Caco-2 (cell line): Measurements from ENCODE around the gene ARG1. TPM values are rescaled to one million over a fixed set of nuclear protein-coding genes. Genes with fewer than 3 reads are reported as not detected.
"Not testable (repeated sequence)": the region's sequence is repeated elsewhere in the genome, so short reads cannot be mapped to it uniquely, and the experiment has no call there.

Experiments
- Bru-seq: library from RNA; stranded (reverse); fragments of 400-500 nt; gene quantifications from one replicate; lab custom pipeline; 2021; lab: Mats Ljungman, UMichigan
- BruChase-seq, 2 experiments: library from RNA; stranded (reverse); fragments of 400-500 nt; gene quantifications; one replicate each; lab custom pipeline; 2021; lab: Mats Ljungman, UMichigan
- BruUV-seq: library from RNA; stranded (reverse); fragments of 400-500 nt; replicated peaks from 2 replicates; lab custom pipeline; 2021; lab: Mats Ljungman, UMichigan
- CTCF ChIA-PET: fragments of 300-600 bp; sonication (Branson Sonifier 250); formaldehyde crosslinking; loops from one replicate; lab custom pipeline; 2022; ENCODE audit warnings: antibody characterized with exemption; lab: Charles Lee
- POLR2A ChIA-PET: fragments of 300-600 bp; sonication (Branson Sonifier 250); formaldehyde crosslinking; loops from one replicate; lab custom pipeline; 2022; ENCODE audit warnings: antibody characterized with exemption; lab: Charles Lee
- DNase-seq, 2 experiments: peaks; one replicate each; pipeline versions ENCODE4 v3.0.0 to v3.0.0-alpha.2; 2020 to 2022
- H3K27me3 ChIP-seq: replicated peaks from 2 replicates; pipeline ENCODE4 v1.6.0; 2011; ENCODE audit warnings: low read length; ENCODE audit not compliant: control insufficient read depth, insufficient read depth
- H3K36me3 ChIP-seq: 2 replicates; pipeline ENCODE4 v1.5.1; 2011; ENCODE audit warnings: low read length; ENCODE audit not compliant: control insufficient read depth, insufficient read depth
- H3K4me1 ChIP-seq: fragments of 250-450 bp; sonication (Bioruptor Pico); 2 replicates; pipeline ENCODE4 v1.5.1; 2020; ENCODE audit warnings: mild to moderate bottlenecking
- H3K4me3 ChIP-seq: 2 replicates; pipeline ENCODE4 v1.5.1; 2011; ENCODE audit warnings: low read depth, mild to moderate bottlenecking, control low read depth, low read length
- H3K9me3 ChIP-seq: fragments of 250-450 bp; sonication (Bioruptor Pico); 2 replicates; pipeline ENCODE4 v1.5.1; 2020; ENCODE audit warnings: mild to moderate bottlenecking, moderate library complexity
- H3K27ac Mint-ChIP-seq: one replicate; pipeline ENCODE4 v1.8.0; 2022; ENCODE audit warnings: mixed read lengths; ENCODE audit not compliant: unreplicated experiment
- H3K27me3 Mint-ChIP-seq: one replicate; pipeline ENCODE4 v1.8.0; 2022; ENCODE audit warnings: mixed read lengths; ENCODE audit not compliant: insufficient read depth, unreplicated experiment
- H3K36me3 Mint-ChIP-seq: one replicate; pipeline ENCODE4 v1.8.0; 2022; ENCODE audit warnings: mild to moderate bottlenecking, mixed read lengths; ENCODE audit not compliant: insufficient read depth, unreplicated experiment
- H3K4me1 Mint-ChIP-seq: one replicate; pipeline ENCODE4 v1.8.0; 2022; ENCODE audit warnings: low read depth, mixed read lengths; ENCODE audit not compliant: unreplicated experiment
- H3K4me3 Mint-ChIP-seq: one replicate; pipeline ENCODE4 v1.8.0; 2022; ENCODE audit warnings: mild to moderate bottlenecking, moderate library complexity, mixed read lengths; ENCODE audit not compliant: unreplicated experiment
- H3K9me3 Mint-ChIP-seq: one replicate; pipeline ENCODE4 v1.8.0; 2022; ENCODE audit warnings: mixed read lengths; ENCODE audit not compliant: unreplicated experiment
- intact Hi-C: fragments of 100-400 bp; cut with micrococcal nuclease; formaldehyde crosslinking; loops from one replicate; pipeline ENCODE4 v1.10.0; 2022; ENCODE audit not compliant: unreplicated experiment
- long read RNA-seq: library from polyadenylated mRNA; stranded (forward); transcript quantifications from one replicate; pipeline ENCODE4 v2.0.0, GENCODE V29; 2022
- total RNA-seq: library from RNA; stranded (reverse); gene quantifications from 2 replicates; pipeline ENCODE4 v1.2.3, GENCODE V29; 2022
- TF ChIP-seq, protein P1 (sequence below), 2 experiments: fragments of 200-600 bp in 1 of 2; IDR thresholded peaks; 1 replicate in 1 of 2; 2 replicates in 1 of 2; pipeline versions ENCODE4 v1.5.1 to v1.8.0; 2011 to 2022; ENCODE audit warnings: antibody characterized with exemption in 1 of 2, control low read depth in 1 of 2, inconsistent platforms in 1 of 2, low read depth in 1 of 2, low read length in 1 of 2, mild to moderate bottlenecking in 1 of 2, moderate library complexity in 1 of 2; ENCODE audit not compliant: insufficient read depth in 1 of 2, severe bottlenecking in 1 of 2, unreplicated experiment in 1 of 2

The ARG1 gene
- total RNA-seq (not detected in 2 replicates), Bru-seq, nascent RNA (not detected), BruChase-seq, experiment 1, labeled RNA remaining after a 2-hour chase (not detected), BruChase-seq, experiment 2, labeled RNA remaining after a 6-hour chase (not detected)
- long read RNA-seq: 0 reads

GRCh38 chr6:131572686-131573415, at the start of gene ARG1:
ARG1 (plus strand) TSS chr6:131573226; CDS start chr6:131573283, 57 bp downstream.
- no TSS peak for BruUV-seq
- Histone ChIP-seq H3K27me3 (no peaks in the 10 kb centered on the region), H3K4me1 (no peaks in the 10 kb centered on the region), H3K4me3 (no peak within 1 kb of the TSS), H3K36me3 (no peaks in the 10 kb centered on the region), H3K9me3 (no peaks in the 10 kb centered on the region)
- ChIA-PET CTCF (no interaction called here), POLR2A (no interaction called here)
- no peaks in the 10 kb centered on the region for H3K9me3 Mint-ChIP-seq
- intact Hi-C loops: no loop called here
- TF ChIP-seq, protein P1, sequence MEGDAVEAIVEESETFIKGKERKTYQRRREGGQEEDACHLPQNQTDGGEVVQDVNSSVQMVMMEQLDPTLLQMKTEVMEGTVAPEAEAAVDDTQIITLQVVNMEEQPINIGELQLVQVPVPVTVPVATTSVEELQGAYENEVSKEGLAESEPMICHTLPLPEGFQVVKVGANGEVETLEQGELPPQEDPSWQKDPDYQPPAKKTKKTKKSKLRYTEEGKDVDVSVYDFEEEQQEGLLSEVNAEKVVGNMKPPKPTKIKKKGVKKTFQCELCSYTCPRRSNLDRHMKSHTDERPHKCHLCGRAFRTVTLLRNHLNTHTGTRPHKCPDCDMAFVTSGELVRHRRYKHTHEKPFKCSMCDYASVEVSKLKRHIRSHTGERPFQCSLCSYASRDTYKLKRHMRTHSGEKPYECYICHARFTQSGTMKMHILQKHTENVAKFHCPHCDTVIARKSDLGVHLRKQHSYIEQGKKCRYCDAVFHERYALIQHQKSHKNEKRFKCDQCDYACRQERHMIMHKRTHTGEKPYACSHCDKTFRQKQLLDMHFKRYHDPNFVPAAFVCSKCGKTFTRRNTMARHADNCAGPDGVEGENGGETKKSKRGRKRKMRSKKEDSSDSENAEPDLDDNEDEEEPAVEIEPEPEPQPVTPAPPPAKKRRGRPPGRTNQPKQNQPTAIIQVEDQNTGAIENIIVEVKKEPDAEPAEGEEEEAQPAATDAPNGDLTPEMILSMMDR (IDR thresholded peaks at IDR 0.05; ENCODE audit: insufficient read depth in 1 of 2, low read depth in 1 of 2, low read length in 1 of 2, severe bottlenecking in 1 of 2, unreplicated experiment in 1 of 2): no peak
- no peak within 1 kb of the TSS for H3K4me3 Mint-ChIP-seq
- no peak within 1 kb of the TSS for H3K27ac Mint-ChIP-seq
- H3K27me3 Mint-ChIP-seq: no peaks in the 10 kb centered on the region
- DNase-seq: no peak
- H3K4me1 Mint-ChIP-seq: no peaks in the 10 kb centered on the region
- peaks cover 6% of the 10 kb centered on the region for H3K36me3 Mint-ChIP-seq

DNA sequence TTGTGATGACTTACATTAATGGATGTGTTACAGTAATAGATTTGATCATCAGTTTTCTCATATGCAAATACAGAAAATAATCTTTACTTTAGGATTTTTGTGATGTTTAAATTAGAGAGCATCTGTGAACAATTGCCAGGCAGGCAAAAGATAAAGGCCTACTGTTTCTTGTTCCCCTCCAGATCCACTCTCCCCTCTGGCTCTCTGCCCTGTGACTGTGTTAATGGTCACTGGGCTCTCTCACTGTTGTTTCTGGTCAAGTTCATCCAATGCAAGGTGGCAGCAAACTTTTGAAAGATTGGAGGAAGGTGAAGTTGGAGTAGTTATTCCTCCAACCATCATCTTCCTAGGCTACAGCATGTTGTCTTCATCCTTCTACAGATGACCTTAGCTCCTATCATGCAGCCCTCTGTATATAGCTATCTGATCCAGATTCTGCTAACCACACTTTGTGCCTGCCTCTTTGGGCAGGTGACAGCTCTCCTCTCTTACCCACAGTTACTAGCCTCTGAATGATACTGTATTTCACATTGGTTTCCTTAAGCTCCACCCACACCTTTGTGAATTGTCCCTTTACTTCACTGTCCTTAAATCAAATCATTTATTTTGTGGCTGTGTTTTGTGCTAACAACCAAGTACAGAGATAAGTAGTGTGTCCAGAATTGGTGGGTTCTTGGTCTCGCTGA, 48.9 kb upstream of the ARG1 start:
- no peak overlapping the region for H3K4me3 ChIP-seq
- TF ChIP-seq, protein P1 (IDR thresholded peaks at IDR 0.05; ENCODE audit: insufficient read depth in 1 of 2, low read depth in 1 of 2, low read length in 1 of 2, severe bottlenecking in 1 of 2, unreplicated experiment in 1 of 2): no peak
- no peaks in the 10 kb centered on the region for H3K4me1 ChIP-seq
- no peaks in the 10 kb centered on the region for H3K4me1 Mint-ChIP-seq
- H3K36me3 ChIP-seq: no peaks in the 10 kb centered on the region
- H3K27me3 ChIP-seq: no peaks in the 10 kb centered on the region
- no peak overlapping the region for H3K27ac Mint-ChIP-seq
- H3K36me3 Mint-ChIP-seq: no peaks in the 10 kb centered on the region
- no TSS peak for BruUV-seq
- no peak overlapping the region for H3K4me3 Mint-ChIP-seq
- H3K9me3 Mint-ChIP-seq: no peaks in the 10 kb centered on the region
- no peaks in the 10 kb centered on the region for H3K9me3 ChIP-seq
- H3K27me3 Mint-ChIP-seq: no peaks in the 10 kb centered on the region
- CTCF ChIA-PET: interaction anchor here (0.7 kb wide), 1 partner anchor 639 kb away, joined by 4 read pairs; no protein-coding TSS in a partner anchor
- no peak for DNase-seq
- POLR2A ChIA-PET: no interaction called here
- intact Hi-C loops: no loop called here

- Mint-ChIP-seq H3K27ac (no peak overlapping the region), H3K4me1 (no peaks in the 10 kb centered on the region), H3K9me3 (no peaks in the 10 kb centered on the region), H3K36me3 (no peaks in the 10 kb centered on the region), H3K27me3 (no peaks in the 10 kb centered on the region), H3K4me3 (no peak overlapping the region)
- Histone ChIP-seq H3K4me3 (no peak overlapping the region), H3K9me3 (no peaks in the 10 kb centered on the region), H3K4me1 (no peaks in the 10 kb centered on the region), H3K27me3 (no peaks in the 10 kb centered on the region), H3K36me3 (no peaks in the 10 kb centered on the region)
- intact Hi-C loops: no loop called here
- no peak for DNase-seq
- ChIA-PET POLR2A (no interaction called here), CTCF (interaction anchor here (0.7 kb wide), 1 partner anchor 639 kb away, joined by 4 read pairs; no protein-coding TSS in a partner anchor)
- no TSS peak for BruUV-seq
- TF ChIP-seq, protein P1 (IDR thresholded peaks at IDR 0.05; ENCODE audit: insufficient read depth in 1 of 2, low read depth in 1 of 2, low read length in 1 of 2, severe bottlenecking in 1 of 2, unreplicated experiment in 1 of 2): no peak
Observed at GRCh38 chr6:131524695-131525336, 48.2 kb upstream of the ARG1 start.

DNA sequence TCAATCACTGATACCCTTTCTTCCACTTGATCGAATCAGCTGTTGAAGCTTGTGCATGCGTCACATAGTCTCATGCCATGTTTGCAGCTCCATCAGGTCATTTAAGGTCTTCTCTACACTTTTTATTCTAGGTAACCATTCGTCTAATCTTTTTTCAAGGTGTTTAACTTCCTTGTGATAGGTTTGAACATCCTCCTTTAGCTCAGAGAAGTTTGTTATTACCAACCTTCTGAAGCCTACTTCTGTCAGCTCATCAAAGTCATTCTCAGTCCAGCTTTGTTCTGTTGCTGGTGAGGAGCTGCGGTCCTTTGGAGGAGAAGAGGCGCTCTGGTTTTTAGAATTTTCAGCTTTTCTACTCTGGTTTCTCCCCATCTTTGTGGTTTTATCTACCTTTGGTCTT, 42.1 kb upstream of the ARG1 start:
- H3K9me3 Mint-ChIP-seq, H3K27ac Mint-ChIP-seq, H3K4me3 Mint-ChIP-seq, DNase-seq, H3K27me3 Mint-ChIP-seq, H3K9me3 ChIP-seq, POLR2A ChIA-PET, BruUV-seq, H3K4me1 ChIP-seq, H3K36me3 ChIP-seq, H3K4me3 ChIP-seq, CTCF ChIA-PET, H3K27me3 ChIP-seq, H3K36me3 Mint-ChIP-seq, H3K4me1 Mint-ChIP-seq: not testable (repeated sequence)
- intact Hi-C loops: loop anchor here (5.0 kb wide), 2 partner anchors 54 to 414 kb away; no protein-coding TSS in a partner anchor
